Muscle layer of colon (tissue), 2 donors: Measurements from ENCODE around the gene METTL3.

Experiments used
- H3K27ac ChIP-seq: one replicate; pipeline ENCODE4 v1.7.0; 2013; ENCODE audit warnings: low read depth, mild to moderate bottlenecking, low read length, moderate library complexity
- H3K27me3 ChIP-seq, 2 donors: one replicate each; pipeline ENCODE4 v1.7.0; 2013; ENCODE audit warnings: low read length in 2 of 2, mild to moderate bottlenecking in 2 of 2; ENCODE audit not compliant: insufficient read depth in 2 of 2, control insufficient read depth in 1 of 2
- H3K36me3 ChIP-seq: one replicate; pipeline ENCODE4 v1.7.0; 2013; ENCODE audit warnings: mild to moderate bottlenecking, low read length; ENCODE audit not compliant: insufficient read depth
- H3K4me1 ChIP-seq: one replicate; pipeline ENCODE4 v1.7.0; 2013; ENCODE audit warnings: mild to moderate bottlenecking, low read length; ENCODE audit not compliant: insufficient read depth
- H3K4me3 ChIP-seq, 2 donors: one replicate each; pipeline ENCODE4 v1.7.0; 2013; ENCODE audit warnings: low read length in 2 of 2, low read depth in 1 of 2, mild to moderate bottlenecking in 1 of 2, moderate library complexity in 1 of 2
- H3K9ac ChIP-seq: one replicate; pipeline ENCODE4 v1.7.0; 2013; ENCODE audit warnings: low read length
- H3K9me3 ChIP-seq: one replicate; pipeline ENCODE4 v1.7.0; 2013; ENCODE audit warnings: mild to moderate bottlenecking, low read length
- donor health status: abdominal sarcoma.
- donor health status: Adenocarcinoma of cecum.

METTL3 gene

GRCh38 chr14:21537090-21537424 lies 25.9 kb upstream of the METTL3 start:
- peaks cover 12 to 16% of the 10 kb centered on the region in 2 donors for H3K27me3 ChIP-seq
- H3K36me3 ChIP-seq: no peaks in the 10 kb centered on the region
- H3K4me1 ChIP-seq: peaks cover 13% of the 10 kb centered on the region
- no peak overlapping the region for H3K9ac ChIP-seq
- H3K4me3 ChIP-seq: peak overlapping the region; percentile 36 to 55
- H3K27ac ChIP-seq: no peak overlapping the region
- no peaks in the 10 kb centered on the region for H3K9me3 ChIP-seq

GRCh38 chr14:21536418-21537089 lies 25.4 kb upstream of the METTL3 start:
- peaks cover 12 to 16% of the 10 kb centered on the region in 2 donors for H3K27me3 ChIP-seq

GRCh38 chr14:21535545-21536417 lies 24.6 kb upstream of the METTL3 start:
- H3K4me3 ChIP-seq: peak overlapping the region in 1 of 2 donors; percentile 55
- no peak overlapping the region for H3K27ac ChIP-seq
- no peaks in the 10 kb centered on the region for H3K36me3 ChIP-seq
- no peaks in the 10 kb centered on the region for H3K9me3 ChIP-seq
- H3K4me1 ChIP-seq: peaks cover 13% of the 10 kb centered on the region
- peaks cover 12 to 16% of the 10 kb centered on the region in 2 donors for H3K27me3 ChIP-seq
- no peak overlapping the region for H3K9ac ChIP-seq

More at GRCh38 chr14:21536418-21537089, 25.4 kb upstream of the METTL3 start:
- Histone ChIP-seq H3K4me3 (peak overlapping the region; percentile 36 to 55), H3K36me3 (no peaks in the 10 kb centered on the region), H3K9me3 (no peaks in the 10 kb centered on the region), H3K9ac (no peak overlapping the region), H3K27ac (no peak overlapping the region), H3K4me1 (peaks cover 13% of the 10 kb centered on the region)

- Histone ChIP-seq H3K9ac (no peak overlapping the region), H3K36me3 (no peaks in the 10 kb centered on the region), H3K4me1 (peaks cover 13% of the 10 kb centered on the region), H3K4me3 (no peak overlapping the region), H3K27ac (no peak overlapping the region), H3K27me3 (peaks cover 12 to 16% of the 10 kb centered on the region in 2 donors), H3K9me3 (no peaks in the 10 kb centered on the region)
These were observed 23.4 kb upstream of the METTL3 start for GRCh38 chr14:21534576-21534975.

- Histone ChIP-seq H3K9ac (no peak overlapping the region), H3K4me1 (peaks cover 13% of the 10 kb centered on the region), H3K27me3 (peaks cover 12 to 16% of the 10 kb centered on the region in 2 donors), H3K9me3 (no peaks in the 10 kb centered on the region), H3K27ac (no peak overlapping the region), H3K4me3 (no peak overlapping the region), H3K36me3 (no peaks in the 10 kb centered on the region)
These were observed 22.2 kb upstream of the METTL3 start for GRCh38 chr14:21533294-21533693.

- Histone ChIP-seq H3K36me3 (no peaks in the 10 kb centered on the region), H3K27ac (no peak overlapping the region), H3K9ac (no peak overlapping the region), H3K4me1 (peaks cover 14% of the 10 kb centered on the region), H3K9me3 (no peaks in the 10 kb centered on the region), H3K4me3 (no peak overlapping the region), H3K27me3 (no peaks in the 10 kb centered on the region)
These were observed 18.4 kb upstream of the METTL3 start for GRCh38 chr14:21529515-21529914.

DNA sequence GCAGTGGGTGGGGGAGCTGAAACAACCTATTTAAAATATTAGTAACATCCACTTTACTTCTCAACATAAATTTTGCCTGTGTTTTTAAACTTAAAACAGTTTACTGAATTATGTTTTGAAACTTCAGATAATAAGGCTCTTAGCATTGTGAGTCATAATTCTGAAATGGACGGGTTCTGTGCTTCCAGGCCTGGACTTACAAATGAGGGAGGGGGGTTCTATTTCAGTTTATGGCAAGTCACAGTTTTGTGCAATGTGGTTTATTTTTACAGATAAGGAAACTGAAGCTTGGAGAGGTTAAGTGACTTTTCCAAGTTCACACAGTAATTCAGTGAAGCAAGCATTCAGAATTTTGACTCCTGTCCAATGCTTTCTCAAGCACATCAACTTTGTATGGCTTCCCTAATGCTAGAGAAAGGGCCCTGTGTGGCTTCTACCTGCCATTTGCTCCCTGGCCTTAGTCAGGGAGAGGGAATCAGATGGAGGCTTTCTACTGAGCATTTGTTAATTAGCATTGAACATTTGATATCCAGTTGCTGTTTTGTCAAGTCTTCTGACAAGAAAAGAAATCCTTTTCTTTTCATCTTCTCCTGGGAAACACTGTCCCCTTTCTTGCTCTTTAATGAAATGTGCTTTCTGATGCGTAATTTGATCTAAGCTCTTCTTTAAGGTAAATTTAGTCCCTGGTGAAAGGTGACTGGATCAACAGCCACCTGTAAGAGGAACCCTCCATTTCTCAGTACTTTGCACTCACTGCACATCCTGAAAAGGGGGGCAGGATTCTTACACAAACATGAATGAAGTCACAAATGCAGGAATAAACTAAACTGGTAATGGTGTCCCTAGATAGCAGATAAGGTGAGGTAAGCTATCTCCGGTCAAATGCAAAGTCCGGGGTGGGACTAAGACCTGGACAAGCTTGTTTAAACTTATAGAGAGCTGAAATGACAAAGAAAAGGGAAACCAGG lies 17.5 kb upstream of the METTL3 start:
- no peak overlapping the region for H3K27ac ChIP-seq
- no peaks in the 10 kb centered on the region for H3K9me3 ChIP-seq
- peaks cover 14% of the 10 kb centered on the region for H3K4me1 ChIP-seq
- no peaks in the 10 kb centered on the region for H3K27me3 ChIP-seq
- H3K36me3 ChIP-seq: no peaks in the 10 kb centered on the region
- no peak overlapping the region for H3K4me3 ChIP-seq
- H3K9ac ChIP-seq: no peak overlapping the region

GRCh38 chr14:21527318-21527679 lies 16.2 kb upstream of the METTL3 start:
- Histone ChIP-seq H3K36me3 (no peaks in the 10 kb centered on the region), H3K9me3 (no peaks in the 10 kb centered on the region), H3K27me3 (no peaks in the 10 kb centered on the region), H3K27ac (peak overlapping the region; percentile 39), H3K9ac (peak overlapping the region; percentile 76), H3K4me3 (no peak overlapping the region), H3K4me1 (peaks cover 14% of the 10 kb centered on the region)

- Histone ChIP-seq H3K36me3 (no peaks in the 10 kb centered on the region), H3K27ac (peak overlapping the region; percentile 39), H3K27me3 (no peaks in the 10 kb centered on the region), H3K4me1 (peaks cover 14% of the 10 kb centered on the region), H3K9me3 (no peaks in the 10 kb centered on the region), H3K4me3 (peak overlapping the region; percentile 68 to 74), H3K9ac (peak overlapping the region; percentile 76)
These were observed 15.7 kb upstream of the METTL3 start for GRCh38 chr14:21526672-21527317.

DNA sequence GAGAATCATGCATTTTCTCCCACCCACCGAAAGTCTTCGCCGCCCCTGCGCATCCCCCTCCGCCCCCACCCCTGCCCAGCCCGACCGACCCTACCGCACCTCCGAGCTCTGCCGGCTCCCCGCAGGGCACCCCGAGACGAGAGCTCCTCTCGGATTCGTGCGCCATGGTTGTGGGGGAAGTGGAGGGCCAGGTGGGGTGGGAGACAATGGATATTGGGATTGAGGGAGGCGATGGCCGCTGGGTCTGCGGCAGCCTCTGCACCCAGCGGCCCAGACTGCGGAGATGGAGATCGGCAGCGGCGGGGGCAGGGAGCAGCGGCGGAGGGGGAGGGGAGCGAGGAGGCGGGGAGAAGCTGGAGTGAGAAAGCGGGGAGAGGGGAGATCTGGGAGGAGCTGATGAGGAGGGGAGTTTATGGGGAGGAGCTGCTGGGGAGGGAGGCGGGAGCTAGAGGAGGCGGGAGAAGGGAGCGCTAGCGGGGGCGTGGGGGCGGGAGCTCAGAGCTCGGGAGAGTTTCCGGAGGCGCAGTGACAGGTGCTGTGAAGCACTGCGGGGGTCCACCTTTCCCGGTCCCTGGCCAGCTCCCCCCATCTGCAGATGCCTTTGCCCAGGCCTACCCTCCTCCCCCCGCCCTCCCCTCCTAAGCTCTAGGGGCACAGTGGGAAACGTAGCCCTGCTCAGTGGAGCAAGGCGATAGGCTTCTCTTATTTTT lies 15.0 kb upstream of the METTL3 start, which contains the start of gene SALL2:
Gene SALL2, minus strand, starts transcription at position 385 of the 710 bp plus-strand sequence. Its CDS starts 219 bp downstream, at position 166.
- no peaks in the 10 kb centered on the region for H3K36me3 ChIP-seq
- H3K9ac ChIP-seq: peak within 1 kb of the TSS; percentile 76
- H3K27ac ChIP-seq: peak within 1 kb of the TSS; percentile 86
- H3K9me3 ChIP-seq: no peaks in the 10 kb centered on the region
- H3K27me3 ChIP-seq: no peaks in the 10 kb centered on the region
- H3K4me3 ChIP-seq: peak within 1 kb of the TSS; percentile 68 to 74
- H3K4me1 ChIP-seq: peaks cover 14% of the 10 kb centered on the region
